DOHH2 (cell line): ENCODE measurements around the gene LRRC19.

ENCODE experiments used
- H3F3A ChIP-seq: fragments of 200-600 bp; sonication (generic), shearing (Covaris generic); 2 replicates; pipeline ENCODE4 v1.6.0; 2016; ENCODE audit warnings: antibody characterized with exemption, mild to moderate bottlenecking; ENCODE audit not compliant: control insufficient read depth, insufficient read depth
- H3K27ac ChIP-seq: fragments of 200-600 bp; sonication (generic); 2 replicates; pipeline ENCODE4 v1.5.1; 2014; ENCODE audit warnings: low read depth, mild to moderate bottlenecking, low read length, moderate library complexity
- H3K27me3 ChIP-seq: fragments of 200-600 bp; sonication (generic); 2 replicates; pipeline ENCODE4 v1.6.1; 2014; ENCODE audit warnings: mild to moderate bottlenecking, low read length, mixed read lengths; ENCODE audit not compliant: control insufficient read depth
- H3K36me3 ChIP-seq: fragments of 200-600 bp; sonication (generic); 2 replicates; pipeline ENCODE4 v1.6.1; 2014; ENCODE audit warnings: mild to moderate bottlenecking, low read length, moderate library complexity, mixed read lengths; ENCODE audit not compliant: control insufficient read depth
- H3K4me1 ChIP-seq: fragments of 200-600 bp; sonication (generic); 2 replicates; pipeline ENCODE4 v1.6.1; 2014; ENCODE audit warnings: mild to moderate bottlenecking, low read length, mixed read lengths; ENCODE audit not compliant: control insufficient read depth
- H3K4me2 ChIP-seq: fragments of 200-600 bp; sonication (generic); 2 replicates; pipeline ENCODE4 v1.6.0; 2014; ENCODE audit warnings: mild to moderate bottlenecking, low read length, moderate library complexity
- H3K4me3 ChIP-seq: fragments of 200-600 bp; sonication (generic); 2 replicates; pipeline ENCODE4 v1.5.1; 2014; ENCODE audit warnings: mild to moderate bottlenecking, low read length, mixed read lengths
- H3K79me2 ChIP-seq: fragments of 200-600 bp; sonication (generic); 2 replicates; pipeline ENCODE4 v1.6.1; 2014; ENCODE audit warnings: mild to moderate bottlenecking, low read length, mixed read lengths; ENCODE audit not compliant: control insufficient read depth
- H3K9me2 ChIP-seq: fragments of 200-600 bp; sonication (generic); replicated peaks from 2 replicates; pipeline ENCODE4 v1.6.1; 2014; ENCODE audit warnings: mild to moderate bottlenecking, low read length, mixed read lengths; ENCODE audit not compliant: control insufficient read depth
- H3K9me3 ChIP-seq: fragments of 200-600 bp; sonication (generic); 2 replicates; pipeline ENCODE4 v1.6.1; 2014; ENCODE audit warnings: antibody characterized with exemption, low read length, mixed read lengths; ENCODE audit not compliant: control insufficient read depth, insufficient read depth
- H4K20me1 ChIP-seq: fragments of 200-600 bp; sonication (generic); 2 replicates; pipeline ENCODE4 v1.6.0; 2014; ENCODE audit warnings: low read depth, mild to moderate bottlenecking, antibody characterized with exemption, low read length, moderate library complexity; ENCODE audit not compliant: control insufficient read depth, insufficient read depth
- CTCF ChIP-seq: fragments of 200-600 bp; sonication (generic); IDR thresholded peaks from one replicate; pipeline ENCODE4 v1.5.1; 2014; ENCODE audit warnings: antibody characterized with exemption, mild to moderate bottlenecking, low read depth, low read length; ENCODE audit not compliant: poor library complexity, severe bottlenecking
- EZH2phosphoT487 ChIP-seq: fragments of 200-600 bp; sonication (generic); IDR thresholded peaks from 2 replicates; pipeline ENCODE4 v1.6.1; 2017; ENCODE audit warnings: borderline replicate concordance, mild to moderate bottlenecking, antibody characterized with exemption, low read length, moderate library complexity, mixed read lengths

Gene LRRC19

GRCh38 chr9:27003426-27004077 is 1.9 kb downstream of the LRRC19 start:
- no peaks in the 10 kb centered on the region for H4K20me1 ChIP-seq
- no peaks in the 10 kb centered on the region for H3F3A ChIP-seq
- H3K36me3 ChIP-seq = no peaks in the 10 kb centered on the region
- no peaks in the 10 kb centered on the region for H3K27me3 ChIP-seq
- H3K9me2 ChIP-seq = no peaks in the 10 kb centered on the region
- no peaks in the 10 kb centered on the region for H3K79me2 ChIP-seq
- no peak overlapping the region for H3K4me2 ChIP-seq
- no peak overlapping the region for H3K27ac ChIP-seq
- H3K4me1 ChIP-seq = no peaks in the 10 kb centered on the region
- TF ChIP-seq CTCF = no peak
- no peak for TF ChIP-seq EZH2phosphoT487
- H3K4me3 ChIP-seq = no peak overlapping the region
- H3K9me3 ChIP-seq = no peaks in the 10 kb centered on the region

DNA sequence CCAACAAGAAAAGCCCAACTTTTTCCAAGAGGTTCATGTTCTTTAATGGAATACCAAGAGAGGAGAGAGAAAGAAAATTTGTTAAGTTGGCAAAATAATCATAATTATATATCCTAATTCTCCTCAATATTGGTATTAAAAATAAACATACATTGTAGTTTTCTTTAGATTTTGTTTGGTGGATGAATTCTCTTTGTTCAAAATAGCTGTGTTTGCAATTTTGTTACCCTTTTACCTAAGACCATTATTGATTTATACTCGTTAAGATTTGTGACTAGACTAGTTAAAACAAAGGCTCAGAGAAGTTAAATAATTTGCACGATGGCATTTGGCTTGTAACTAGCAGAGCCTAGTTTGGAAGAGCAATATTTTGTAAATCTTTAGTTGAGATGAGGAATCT is 9.7 kb downstream of the LRRC19 start:
- Histone ChIP-seq H3K4me3 (no peak overlapping the region), H3K9me3 (no peaks in the 10 kb centered on the region), H3K79me2 (no peaks in the 10 kb centered on the region), H3K9me2 (no peaks in the 10 kb centered on the region), H3K4me1 (no peaks in the 10 kb centered on the region), H3K36me3 (peaks cover 2% of the 10 kb centered on the region; the same call in 1 of the 2 replicates), H3K27me3 (no peaks in the 10 kb centered on the region), H3K4me2 (no peak overlapping the region), H4K20me1 (no peaks in the 10 kb centered on the region), H3F3A (no peaks in the 10 kb centered on the region), H3K27ac (no peak overlapping the region)
- no peak for TF ChIP-seq EZH2phosphoT487
- TF ChIP-seq CTCF = no peak

DNA sequence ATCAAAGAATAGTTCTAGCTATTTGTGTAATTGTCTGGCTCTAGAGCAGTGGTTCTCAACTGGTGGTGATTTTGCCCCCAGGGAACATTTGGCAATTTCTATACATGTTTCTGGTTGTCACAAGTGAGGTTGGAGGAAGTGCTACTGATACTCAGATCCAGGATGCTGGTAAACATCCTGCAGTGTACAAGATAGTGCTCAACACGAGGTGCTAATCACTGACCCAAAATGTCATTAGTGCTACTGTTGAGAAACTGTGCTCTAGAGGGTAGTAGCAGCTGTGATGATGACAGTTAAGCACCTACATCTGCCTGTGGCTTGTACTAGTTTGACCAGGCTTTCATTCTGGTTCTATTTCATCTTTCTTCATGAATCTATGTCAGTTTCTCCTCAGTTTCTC is 22.1 kb downstream of the LRRC19 start:
- no peak overlapping the region for H3K4me3 ChIP-seq
- no peaks in the 10 kb centered on the region for H4K20me1 ChIP-seq
- H3K9me3 ChIP-seq = no peaks in the 10 kb centered on the region
- H3K79me2 ChIP-seq = no peaks in the 10 kb centered on the region
- TF ChIP-seq CTCF (no peak), EZH2phosphoT487 (no peak)
- no peaks in the 10 kb centered on the region for H3K27me3 ChIP-seq
- no peaks in the 10 kb centered on the region for H3K9me2 ChIP-seq
- H3F3A ChIP-seq = no peaks in the 10 kb centered on the region
- no peak overlapping the region for H3K4me2 ChIP-seq
- H3K27ac ChIP-seq = no peak overlapping the region
- H3K4me1 ChIP-seq = no peaks in the 10 kb centered on the region
- H3K36me3 ChIP-seq = peaks cover 15% of the 10 kb centered on the region
